Measurements from ENCODE around the gene SLC12A7.
"Not testable (repeated sequence)": the region's sequence is repeated elsewhere in the genome, so short reads cannot be mapped to it uniquely, and the experiment has no call there.

The SLC12A7 gene

GRCh38 chr5:1003296-1003937, 108.4 kb downstream of the SLC12A7 start:
- no peak for DNase-seq

- no peak for DNase-seq
Measured at GRCh38 chr5:1002836-1003235, 109.0 kb downstream of the SLC12A7 start.

GRCh38 chr5:1002271-1002546, 109.7 kb downstream of the SLC12A7 start:
- no peak for DNase-seq

GRCh38 chr5:1001406-1002270, 110.2 kb downstream of the SLC12A7 start:
- no peak for DNase-seq

- not testable (repeated sequence) for DNase-seq
Measured at GRCh38 chr5:1000831-1001230, 111.0 kb downstream of the SLC12A7 start.

Data from hippocampal formation (tissue), 2 donors.